ENCODE data around the gene LRRC47.
"Not testable (repeated sequence)": the region's sequence is repeated elsewhere in the genome, so short reads cannot be mapped to it uniquely, and the experiment has no call there.

Gene LRRC47

DNA sequence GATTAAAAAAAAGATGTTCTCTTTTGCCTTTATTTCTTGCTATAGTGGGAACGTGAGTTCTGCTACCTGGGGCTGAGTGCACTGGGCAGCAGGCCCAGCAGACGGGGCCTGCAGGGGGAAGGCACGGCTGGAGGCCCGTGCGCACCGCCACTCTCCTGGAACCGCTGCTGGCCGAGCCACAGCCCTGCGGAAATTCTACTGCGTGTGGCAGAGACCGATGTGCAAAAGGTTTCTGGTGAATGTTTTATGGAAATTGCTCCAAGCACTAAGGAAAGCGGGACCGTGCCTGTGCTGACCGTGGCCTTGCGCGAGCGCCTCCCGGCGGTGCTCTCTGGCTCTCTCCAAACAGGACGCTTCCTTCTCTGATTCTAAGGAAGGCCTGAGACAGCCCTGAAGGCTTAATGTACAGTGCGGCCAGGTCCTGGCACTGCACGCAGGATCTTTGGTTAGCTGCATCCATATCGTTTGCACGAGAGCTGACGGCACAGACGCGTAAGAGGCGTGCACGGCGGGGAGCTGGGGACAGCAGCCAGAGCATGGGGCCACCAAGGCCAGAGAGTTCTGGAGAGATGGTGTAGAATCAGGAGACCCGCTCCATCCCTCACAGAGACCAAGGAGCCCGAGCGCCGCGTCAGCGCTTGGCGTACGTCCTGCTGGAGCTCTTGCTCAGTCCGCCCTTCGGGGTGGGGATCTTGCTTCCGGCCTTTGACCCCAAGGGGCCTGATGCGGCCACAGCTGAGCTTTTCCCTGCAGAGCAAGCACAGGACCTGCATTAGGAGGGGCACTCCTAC, 18.7 kb upstream of the LRRC47 start:
- no peak for DNase-seq (ENCODE audit: low spot score)

DNA sequence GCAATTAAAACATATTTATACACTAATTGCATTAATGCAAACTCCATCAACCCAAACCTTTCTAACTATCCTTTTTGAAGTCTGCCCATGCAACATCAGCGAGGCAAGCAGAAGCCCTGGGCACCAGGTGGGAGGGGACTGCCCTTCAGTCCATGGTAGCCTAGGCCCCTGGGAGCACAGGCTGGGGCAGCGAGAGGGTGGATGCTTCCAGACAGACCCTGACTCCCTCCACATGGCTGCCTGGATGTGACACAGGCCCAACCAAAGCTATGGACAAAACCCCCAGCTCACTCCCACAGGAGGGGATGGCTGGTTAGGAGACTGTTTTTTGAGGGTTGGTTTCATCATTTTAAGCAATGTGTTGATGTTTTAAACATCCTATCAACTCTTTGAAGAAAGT, 17.8 kb upstream of the LRRC47 start:
- no peak for DNase-seq (ENCODE audit: low spot score)

- DNase-seq (ENCODE audit: low spot score), result no peak
Measured at GRCh38 chr1:3811595-3811911, 15.3 kb upstream of the LRRC47 start.

GRCh38 chr1:3810149-3810761, 14.0 kb upstream of the LRRC47 start:
- not testable (repeated sequence) for DNase-seq (ENCODE audit: low spot score)

DNA sequence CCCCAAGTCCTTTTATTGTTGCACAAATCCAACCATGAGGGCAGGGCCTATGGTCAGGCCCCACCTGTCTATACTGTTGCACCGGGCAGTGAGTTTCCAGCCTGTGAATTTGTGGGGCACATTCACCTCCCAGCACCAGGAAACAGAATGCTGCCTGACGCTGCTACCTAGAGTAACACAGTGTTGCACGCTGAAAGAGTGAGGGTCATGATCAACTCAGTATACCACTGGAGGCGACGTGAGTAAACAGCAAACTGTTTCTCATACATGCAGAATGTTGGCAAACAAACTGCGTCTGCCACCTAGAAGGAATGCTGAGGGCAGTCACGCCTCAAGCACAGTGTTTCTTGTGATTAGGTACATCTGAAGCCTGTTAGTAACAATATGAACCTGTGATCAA, 13.4 kb upstream of the LRRC47 start:
- DNase-seq (ENCODE audit: low spot score), result no peak

- no peak for DNase-seq (ENCODE audit: low spot score)
Measured at GRCh38 chr1:3807769-3808168, 11.5 kb upstream of the LRRC47 start.

GRCh38 chr1:3805038-3805437, 8.7 kb upstream of the LRRC47 start:
- DNase-seq (ENCODE audit: low spot score), result no peak

- not testable (repeated sequence) for DNase-seq (ENCODE audit: low spot score)
Measured at GRCh38 chr1:3804627-3804944, 8.3 kb upstream of the LRRC47 start.

DNA sequence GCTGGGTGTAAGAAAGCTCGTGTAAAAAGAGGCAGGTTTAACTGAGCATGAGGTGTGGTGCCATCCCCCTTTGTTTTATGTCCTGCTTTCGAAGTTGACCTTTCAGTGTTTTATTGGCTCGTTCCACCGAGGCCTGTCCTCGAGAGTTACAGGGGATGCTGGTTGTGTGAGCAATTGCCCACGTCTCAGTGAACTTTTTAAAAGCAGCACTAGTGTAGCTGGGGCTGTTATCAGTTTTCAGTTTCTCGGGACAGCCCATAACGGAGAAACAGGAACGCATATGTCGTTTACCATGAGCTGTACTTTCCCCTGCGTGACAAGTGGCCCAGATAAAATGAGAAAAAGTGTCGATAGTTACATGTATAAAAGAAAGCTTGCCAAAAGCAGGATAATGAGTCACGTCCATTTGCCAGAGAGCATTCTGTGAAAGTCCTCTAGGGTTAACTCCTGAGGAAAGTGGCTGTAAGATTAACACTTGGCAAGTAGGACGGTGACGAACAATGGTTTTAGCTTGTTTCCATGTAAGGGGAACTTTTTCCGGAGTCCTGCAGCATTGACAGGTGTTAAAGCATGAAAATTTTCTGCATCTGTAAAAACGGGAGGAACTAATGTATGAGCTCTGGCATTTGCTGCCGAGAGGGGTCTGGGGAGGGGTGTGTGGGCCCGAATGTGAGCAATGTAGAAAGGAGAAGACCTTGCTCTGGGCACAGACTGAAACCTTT, 7.8 kb upstream of the LRRC47 start:
- no peak for DNase-seq (ENCODE audit: low spot score)

GRCh38 chr1:3800795-3801194, 4.5 kb upstream of the LRRC47 start:
- not testable (repeated sequence) for DNase-seq (ENCODE audit: low spot score)

DNA sequence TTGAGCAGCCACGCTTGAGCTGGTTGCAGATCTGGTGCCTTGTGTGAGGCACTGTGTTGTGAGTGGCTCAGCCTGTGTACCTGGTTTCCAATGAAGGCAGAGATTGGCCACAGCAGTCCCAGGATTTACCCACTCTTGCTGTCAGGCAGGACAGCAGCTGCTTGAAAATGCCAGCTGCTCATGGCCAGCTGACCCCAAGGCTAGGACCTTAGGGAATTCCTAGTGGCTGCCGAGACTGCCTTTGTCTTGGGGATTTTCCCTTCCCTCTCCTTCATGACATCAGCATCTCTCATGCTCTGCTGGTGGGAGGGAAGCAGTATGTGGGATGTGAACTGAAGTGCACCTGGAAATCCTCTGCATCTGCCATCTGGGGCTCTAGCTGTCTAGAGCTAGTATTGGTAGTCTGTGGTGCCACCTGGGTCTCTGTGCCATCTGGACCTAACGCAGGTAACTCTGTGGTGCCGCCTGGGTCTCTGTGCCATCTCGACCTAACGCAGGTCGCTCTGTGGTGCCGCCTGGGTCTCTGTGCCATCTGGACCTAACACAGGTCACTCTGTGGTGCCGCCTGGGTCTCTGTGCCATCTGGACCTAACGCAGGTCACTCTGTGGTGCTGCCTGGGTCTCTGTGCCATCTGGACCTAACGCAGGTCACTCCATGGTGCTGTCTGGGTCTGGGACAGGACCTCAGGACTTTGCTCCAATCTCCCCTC, 3.8 kb upstream of the LRRC47 start:
- DNase-seq (ENCODE audit: low spot score), result no peak

- no peak for DNase-seq (ENCODE audit: low spot score)
Measured at GRCh38 chr1:3795453-3796214, 664 bp downstream of the LRRC47 start.

GRCh38 chr1:3790952-3791351, 5.3 kb downstream of the LRRC47 start:
- no peak for DNase-seq (ENCODE audit: low spot score)

GRCh38 chr1:3790500-3790923, 5.8 kb downstream of the LRRC47 start:
- no peak for DNase-seq (ENCODE audit: low spot score)

- DNase-seq (ENCODE audit: low spot score), result no peak
Measured at GRCh38 chr1:3789421-3790300, 6.6 kb downstream of the LRRC47 start.

GRCh38 chr1:3788756-3789420, 7.4 kb downstream of the LRRC47 start:
- DNase-seq (ENCODE audit: low spot score), result no peak

DNA sequence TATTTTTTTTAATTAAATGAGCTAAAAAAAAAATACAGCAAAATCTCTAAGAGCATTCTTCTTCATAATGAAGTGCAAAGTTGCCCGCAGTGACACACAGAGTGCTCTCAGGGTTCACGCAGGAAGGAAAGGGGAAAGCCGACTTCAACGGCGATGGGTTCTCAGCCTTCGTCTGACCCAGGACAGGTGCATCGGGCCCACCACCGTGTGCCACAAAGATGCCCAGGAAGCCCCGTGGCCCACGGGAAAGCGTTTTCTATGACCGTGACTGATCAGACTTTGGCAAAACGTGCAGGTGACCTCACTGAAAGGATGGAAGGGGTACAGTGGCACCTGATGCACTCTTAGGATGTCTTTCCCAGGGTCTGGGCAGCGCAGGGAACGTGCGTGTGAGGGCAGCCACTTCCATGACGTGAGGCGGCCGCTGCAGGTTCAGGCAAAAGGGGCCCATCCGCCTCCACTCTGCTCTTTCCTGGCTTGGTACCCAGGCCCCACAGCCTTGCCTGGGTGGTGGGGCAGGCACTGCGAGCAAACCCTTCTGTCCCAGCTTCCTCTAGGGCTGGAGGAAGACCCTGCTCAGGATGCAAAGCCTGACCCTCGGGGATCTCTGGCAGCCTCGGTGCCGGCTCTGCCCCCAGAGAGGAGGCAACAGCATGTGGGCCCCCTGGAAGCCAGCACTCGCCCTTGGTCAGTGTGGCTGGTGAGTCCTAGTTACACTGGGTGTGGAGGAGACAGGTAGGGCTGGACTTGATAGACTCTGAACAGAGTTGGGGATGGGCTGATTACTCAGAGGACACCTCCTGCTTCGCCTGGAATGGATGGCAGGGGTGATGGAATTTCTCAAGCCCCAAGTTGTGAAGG, 8.3 kb downstream of the LRRC47 start:
- DNase-seq (ENCODE audit: low spot score), result no peak

DNA sequence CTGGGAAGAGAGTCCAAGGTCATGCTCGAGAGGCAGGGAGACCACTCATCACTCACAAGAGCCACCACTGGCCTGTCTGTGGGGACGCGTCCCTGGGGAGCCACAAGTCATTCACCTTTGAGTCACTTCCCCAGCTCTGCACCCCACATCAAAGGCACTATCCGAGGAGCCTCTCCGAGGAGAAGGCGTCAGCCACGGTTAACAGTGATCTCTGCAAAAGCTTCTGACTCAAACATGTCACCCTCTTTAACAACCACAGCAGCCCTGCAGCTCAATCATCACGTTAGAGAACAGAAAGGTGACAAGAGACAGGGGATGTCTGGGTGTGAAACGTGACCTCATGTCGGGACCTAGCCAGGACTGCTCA, 9.0 kb downstream of the LRRC47 start:
- no peak for DNase-seq (ENCODE audit: low spot score)

All from RKO (cell line).